ENCODE measurements around the gene MAPK6. TPM values are rescaled to one million over a fixed set of nuclear protein-coding genes. Genes with fewer than 3 reads are reported as not detected.
A peak's percentile ranks its signal among the peaks of the same experiment; 100 is the strongest.

MAPK6 gene
- total and polyA plus RNA-seq, 10 of the 15 experiments (the other 5 are each of a cell fraction or from before 2014, with no cell fraction given) = 20.6 to 100 (median 52.6) TPM

GRCh38 chr15:52086011-52086786 is 67.2 kb downstream of the MAPK6 start:
- Histone ChIP-seq H3K9ac (ENCODE audit: control insufficient read depth, insufficient read depth, low read length) (no peak overlapping the region), H3K27ac (ENCODE audit: control insufficient read depth, insufficient read depth) (no peak overlapping the region), H3K36me3 (ENCODE audit: control insufficient read depth in 2 of 2, insufficient read depth in 2 of 2, low read length in 1 of 2) (no peaks in the 10 kb centered on the region; a peak in 1 of 4 replicates), H2AFZ (ENCODE audit: control insufficient read depth, low read depth, low read length) (no peak overlapping the region), H3K4me1 (ENCODE audit: control insufficient read depth, insufficient read depth, low read length) (peaks cover 20% of the 10 kb centered on the region), H3K4me3 (no peak overlapping the region), H3K79me2 (ENCODE audit: control insufficient read depth, insufficient read depth, low read length) (peaks cover 4% of the 10 kb centered on the region; the same call in 1 of the 2 replicates), H3K4me2 (ENCODE audit: control insufficient read depth, insufficient read depth) (no peak overlapping the region), H4K20me1 (ENCODE audit: control insufficient read depth, insufficient read depth) (no peaks in the 10 kb centered on the region), H3K27me3 (replicated peaks in 1 of 2; ENCODE audit: control insufficient read depth in 2 of 2, insufficient read depth in 2 of 2, low read length in 1 of 2) (no peaks in the 10 kb centered on the region), H3K9me3 (replicated peaks; ENCODE audit: control insufficient read depth, insufficient read depth, low read length) (peaks cover 20% of the 10 kb centered on the region)
- ChIA-PET CTCF (interaction anchor here (11.1 kb wide), 1 partner anchor 16 kb away, joined by 251 read pairs; no protein-coding TSS in a partner anchor), POLR2A (interaction anchor here (10.3 kb wide), 1 partner anchor 14 kb away, joined by 151 read pairs; no protein-coding TSS in a partner anchor), RAD21 (ENCODE audit: unreplicated experiment) (interaction anchor here (9.4 to 10.3 kb wide), 2 partner anchors 12 to 22 kb away, joined by 170 to 203 read pairs; partner anchors contain the start of gene BCL2L10), SMC1A (ENCODE audit: uncharacterized antibody, unreplicated experiment) (interaction anchor here (1.2 to 10.0 kb wide), 3 partner anchors 13 to 48 kb away, joined by 4 to 272 read pairs (median 5); no protein-coding TSS in a partner anchor)
- 67% methylated on average over 5 of the region's 5 CpGs for WGBS (ENCODE audit: insufficient coverage, insufficient replicate concordance, low lambda C conversion rate, missing lambda C conversion rate)
- DNase-seq (ENCODE audit: low read depth, low spot score) (no peak), ATAC-seq (no peak), FAIRE-seq (no peak)
- BruUV-seq (replicated peaks) = TSS peak; percentile 19
- intact Hi-C loops (cut with micrococcal nuclease; ENCODE audit: unreplicated experiment) (no loop called here), in situ Hi-C loops (cut with MboI) (no loop called here)
- TF ChIP-seq CBX5 (IDR thresholded peaks at IDR 0.05; ENCODE audit: low read depth) (peak; percentile 45; the same call in 1 of the 2 replicates), RELB (IDR thresholded peaks at IDR 0.05; ENCODE audit: low read depth) (0 out of 2 replicates have a peak, but pooled peaks have one; percentile 10), ZBTB4 (CRISPR knock-in tag; IDR thresholded peaks at IDR 0.05) (no peak), BHLHE40 (IDR thresholded peaks at IDR 0.05; ENCODE audit: borderline replicate concordance in 1 of 2, low read depth in 2 of 2, low read length in 1 of 2) (no peak), SPI1 (IDR thresholded peaks at IDR 0.05; ENCODE audit: borderline replicate concordance, insufficient read depth, low read depth, low read length) (peak; percentile 34; the same call in 1 of the 2 replicates), ZNF622 (IDR thresholded peaks at IDR 0.05) (no peak), PAX8 (IDR thresholded peaks at IDR 0.05) (no peak), CHD1 (IDR thresholded peaks at IDR 0.05; ENCODE audit: low read depth, low read length) (no peak), NFXL1 (IDR thresholded peaks at IDR 0.05; ENCODE audit: borderline replicate concordance) (0 out of 2 replicates have a peak, but pooled peaks have one; percentile 52), JUNB (IDR thresholded peaks at IDR 0.05) (no peak), ZNF274 (IDR thresholded peaks at IDR 0.05; ENCODE audit: insufficient read depth, insufficient read length) (no peak), CEBPB (IDR thresholded peaks at IDR 0.05; ENCODE audit: borderline replicate concordance in 1 of 2, low read depth in 2 of 2, low read length in 2 of 2) (no peak)

Measured in GM12878 (cell line).